H9 (cell line): ENCODE measurements around the gene MUC7. TPM values are rescaled to one million over a fixed set of nuclear protein-coding genes. Genes with fewer than 3 reads are reported as not detected.

Experiments used
- DNase-seq: peaks from one replicate; pipeline ENCODE4 v3.0.0-alpha.2; 2017
- H2AFZ ChIP-seq: one replicate; pipeline ENCODE4 v1.6.1; 2013; ENCODE audit warnings: mild to moderate bottlenecking, low read length, control low read depth, moderate library complexity
- H2AK5ac ChIP-seq: 2 replicates; pipeline ENCODE4 v1.6.1; 2013; ENCODE audit warnings: low read length, control low read depth, mixed read lengths; ENCODE audit not compliant: insufficient read length
- H2BK120ac ChIP-seq: one replicate; pipeline ENCODE4 v1.6.1; 2013; ENCODE audit warnings: low read depth, mild to moderate bottlenecking, low read length, control low read depth, inconsistent platforms; ENCODE audit not compliant: poor library complexity, severe bottlenecking
- H2BK12ac ChIP-seq: 2 replicates; pipeline ENCODE4 v1.6.1; 2013; ENCODE audit warnings: low read length, control low read depth, mixed read lengths, low read depth; ENCODE audit not compliant: insufficient read length
- H2BK15ac ChIP-seq: 2 replicates; pipeline ENCODE4 v1.6.1; 2013; ENCODE audit warnings: low read depth, low read length, control low read depth
- H2BK20ac ChIP-seq: one replicate; pipeline ENCODE4 v1.6.1; 2013; ENCODE audit warnings: low read depth, mild to moderate bottlenecking, low read length, control low read depth, inconsistent platforms; ENCODE audit not compliant: poor library complexity, severe bottlenecking
- H2BK5ac ChIP-seq: 2 replicates; pipeline ENCODE4 v1.6.1; 2013; ENCODE audit warnings: low read length, control low read depth, mixed read lengths; ENCODE audit not compliant: insufficient read length
- H3K14ac ChIP-seq: 2 replicates; pipeline ENCODE4 v1.6.1; 2013; ENCODE audit warnings: low read length, control low read depth; ENCODE audit not compliant: insufficient read depth
- H3K18ac ChIP-seq: 2 replicates; pipeline ENCODE4 v1.6.1; 2013; ENCODE audit warnings: low read depth, mild to moderate bottlenecking, mixed read lengths, low read length, control low read depth; ENCODE audit not compliant: insufficient read length
- H3K23ac ChIP-seq: 2 replicates; pipeline ENCODE4 v1.6.1; 2013; ENCODE audit warnings: low read length, control low read depth, mixed read lengths, low read depth; ENCODE audit not compliant: insufficient read length
- H3K23me2 ChIP-seq: 2 replicates; pipeline ENCODE4 v1.6.1; 2013; ENCODE audit warnings: low read depth, mild to moderate bottlenecking, mixed read lengths, low read length, control low read depth; ENCODE audit not compliant: insufficient read length, poor library complexity, severe bottlenecking
- H3K27ac ChIP-seq: 2 replicates; pipeline ENCODE4 v1.5.1; 2013; ENCODE audit warnings: low read length, control low read depth, mixed read lengths, low read depth; ENCODE audit not compliant: insufficient read length
- H3K27me3 ChIP-seq: 2 replicates; pipeline ENCODE4 v1.6.1; 2013; ENCODE audit warnings: low read length, control low read depth, inconsistent platforms; ENCODE audit not compliant: insufficient read depth
- H3K4ac ChIP-seq: 2 replicates; pipeline ENCODE4 v1.6.1; 2013; ENCODE audit warnings: low read depth, mild to moderate bottlenecking, control low read depth, inconsistent platforms, low read length, moderate library complexity
- H3K4me1 ChIP-seq: 2 replicates; pipeline ENCODE4 v1.6.1; 2013; ENCODE audit warnings: low read length, control low read depth, inconsistent platforms; ENCODE audit not compliant: insufficient read depth
- H3K4me2 ChIP-seq: 2 replicates; pipeline ENCODE4 v1.6.1; 2013; ENCODE audit warnings: low read length, control low read depth, mixed read lengths; ENCODE audit not compliant: insufficient read length, insufficient read depth
- H3K56ac ChIP-seq: 2 replicates; pipeline ENCODE4 v1.6.1; 2013; ENCODE audit warnings: low read depth, mild to moderate bottlenecking, mixed read lengths, low read length, control low read depth; ENCODE audit not compliant: insufficient read length
- H3K79me1 ChIP-seq: 2 replicates; pipeline ENCODE4 v1.6.1; 2013; ENCODE audit warnings: low read depth, mild to moderate bottlenecking, moderate library complexity, low read length, control low read depth, inconsistent platforms; ENCODE audit not compliant: insufficient read depth, poor library complexity, severe bottlenecking
- H3K79me2 ChIP-seq: 2 replicates; pipeline ENCODE4 v1.6.1; 2013; ENCODE audit warnings: low read length, control low read depth, inconsistent platforms; ENCODE audit not compliant: insufficient read depth
- H3K9ac ChIP-seq: 2 replicates; pipeline ENCODE4 v1.6.1; 2013; ENCODE audit warnings: low read length, control low read depth, mixed read lengths; ENCODE audit not compliant: insufficient read length; ENCODE audit errors: extremely low read depth
- H3K9me3 ChIP-seq: one replicate; pipeline ENCODE4 v1.6.1; 2013; ENCODE audit warnings: low read depth, low read length, inconsistent platforms; ENCODE audit not compliant: control insufficient read depth
- H3T11ph ChIP-seq: one replicate; pipeline ENCODE4 v1.6.1; 2013; ENCODE audit warnings: mild to moderate bottlenecking, low read length, control low read depth, inconsistent platforms
- H4K20me1 ChIP-seq: one replicate; pipeline ENCODE4 v1.6.1; 2013; ENCODE audit not compliant: control insufficient read depth, insufficient read length, insufficient read depth
- H4K5ac ChIP-seq: 2 replicates; pipeline ENCODE4 v1.6.1; 2013; ENCODE audit warnings: low read depth, mild to moderate bottlenecking, mixed read lengths, low read length, control low read depth; ENCODE audit not compliant: insufficient read length
- H4K8ac ChIP-seq: replicated peaks from 2 replicates; pipeline ENCODE4 v1.6.1; 2013; ENCODE audit warnings: low read length, control low read depth, mixed read lengths, low read depth; ENCODE audit not compliant: insufficient read length
- H4K91ac ChIP-seq: 2 replicates; pipeline ENCODE4 v1.6.1; 2013; ENCODE audit warnings: low read depth, mild to moderate bottlenecking, moderate library complexity, mixed read lengths, low read length, control low read depth; ENCODE audit not compliant: insufficient read length
- H3K27ac Mint-ChIP-seq, 3 experiments: 2 replicates in 2 of 3; 3 replicates in 1 of 3; pipeline ENCODE4 v1.8.0; 2020 to 2021; ENCODE audit warnings: mixed read lengths in 3 of 3, mild to moderate bottlenecking in 1 of 3, moderate library complexity in 1 of 3
- H3K27me3 Mint-ChIP-seq: 2 replicates; pipeline ENCODE4 v1.8.0; 2021; ENCODE audit warnings: low read depth, mild to moderate bottlenecking, moderate library complexity, mixed read lengths
- H3K36me3 Mint-ChIP-seq, 3 experiments: 2 replicates in 2 of 3; 3 replicates in 1 of 3; pipeline ENCODE4 v1.8.0; 2020 to 2021; ENCODE audit warnings: low read depth in 3 of 3, mixed read lengths in 3 of 3; ENCODE audit not compliant: insufficient read depth in 1 of 3
- H3K4me1 Mint-ChIP-seq, 2 experiments: 2 replicates each; pipeline ENCODE4 v1.8.0; 2020; ENCODE audit warnings: mixed read lengths in 2 of 2
- H3K4me3 Mint-ChIP-seq, 2 experiments: 2 replicates in 1 of 2; 3 replicates in 1 of 2; pipeline ENCODE4 v1.8.0; 2020 to 2021; ENCODE audit warnings: mild to moderate bottlenecking in 2 of 2, mixed read lengths in 2 of 2, moderate library complexity in 1 of 2
- H3K9me3 Mint-ChIP-seq, 2 experiments: 2 replicates in 1 of 2; 3 replicates in 1 of 2; pipeline ENCODE4 v1.8.0; 2020; ENCODE audit warnings: mild to moderate bottlenecking in 2 of 2, mixed read lengths in 2 of 2, moderate library complexity in 1 of 2
- WGBS: extraction: QIAGEN DNeasy Blood & Tissue Kit; methylation state at CpG from one replicate; pipeline ENCODE4 v1.1.7; 2013; ENCODE audit warnings: missing lambda C conversion rate, low lambda C conversion rate, mixed read lengths; ENCODE audit not compliant: insufficient read length; ENCODE audit errors: extremely low coverage; 5-methylcytosine and 5-hydroxymethylcytosine counted together
- total RNA-seq: library from RNA; stranded (reverse); gene quantifications from 2 replicates; pipeline ENCODE4 v1.2.1, GENCODE V29; 2021
- TF ChIP-seq, protein P1 (sequence below): fragments of 200-600 bp; sonication (generic); conservative IDR thresholded peaks from 3 replicates; pipeline ENCODE4 v1.8.0; 2021; ENCODE audit warnings: antibody characterized with exemption, mild to moderate bottlenecking

Gene MUC7
- total RNA-seq, 1 experiment from 2014 or later, result not detected

DNA sequence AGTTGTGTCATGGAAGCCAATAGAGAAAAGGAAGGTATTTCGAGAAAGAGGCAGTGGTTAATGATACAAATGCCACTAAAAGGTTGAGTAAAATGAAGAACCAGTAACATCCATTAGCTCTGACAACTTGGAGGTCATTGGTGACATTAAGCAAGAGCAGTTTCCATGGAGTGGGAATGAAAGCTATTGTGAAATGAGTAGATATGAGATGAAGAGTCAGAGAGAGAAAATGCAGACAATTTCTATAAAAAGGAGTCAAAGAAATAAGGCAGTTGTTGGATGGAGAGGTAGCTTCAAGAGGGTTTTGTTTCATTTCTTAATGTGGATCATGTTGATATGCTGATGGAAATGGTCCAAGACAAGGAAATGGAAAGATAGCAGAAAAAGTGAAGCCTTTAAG, 36.8 kb downstream of the MUC7 start:
- DNase-seq, result no peak
- no peak overlapping the region for H3K23ac ChIP-seq
- H3K9me3 Mint-ChIP-seq, result no peaks in the 10 kb centered on the region
- H2BK120ac ChIP-seq, result no peak overlapping the region
- no peaks in the 10 kb centered on the region for H3K36me3 Mint-ChIP-seq
- no peaks in the 10 kb centered on the region for H3K79me2 ChIP-seq
- H3K9me3 ChIP-seq, result no peaks in the 10 kb centered on the region
- H2AFZ ChIP-seq, result no peak overlapping the region
- H2AK5ac ChIP-seq, result no peak overlapping the region
- H4K8ac ChIP-seq, result no peak overlapping the region
- H3K9ac ChIP-seq, result no peak overlapping the region
- no peak overlapping the region for H4K91ac ChIP-seq
- no peak overlapping the region for H3K56ac ChIP-seq
- H3T11ph ChIP-seq, result no peak overlapping the region
- no peak overlapping the region for H3K4ac ChIP-seq
- no CpG with 5 or more reads among the region's 1 CpG for WGBS
- no peak overlapping the region for H2BK12ac ChIP-seq
- H3K4me2 ChIP-seq, result no peak overlapping the region
- H3K27ac ChIP-seq, result no peak overlapping the region
- no peak overlapping the region for H2BK20ac ChIP-seq
- TF ChIP-seq, protein P1, sequence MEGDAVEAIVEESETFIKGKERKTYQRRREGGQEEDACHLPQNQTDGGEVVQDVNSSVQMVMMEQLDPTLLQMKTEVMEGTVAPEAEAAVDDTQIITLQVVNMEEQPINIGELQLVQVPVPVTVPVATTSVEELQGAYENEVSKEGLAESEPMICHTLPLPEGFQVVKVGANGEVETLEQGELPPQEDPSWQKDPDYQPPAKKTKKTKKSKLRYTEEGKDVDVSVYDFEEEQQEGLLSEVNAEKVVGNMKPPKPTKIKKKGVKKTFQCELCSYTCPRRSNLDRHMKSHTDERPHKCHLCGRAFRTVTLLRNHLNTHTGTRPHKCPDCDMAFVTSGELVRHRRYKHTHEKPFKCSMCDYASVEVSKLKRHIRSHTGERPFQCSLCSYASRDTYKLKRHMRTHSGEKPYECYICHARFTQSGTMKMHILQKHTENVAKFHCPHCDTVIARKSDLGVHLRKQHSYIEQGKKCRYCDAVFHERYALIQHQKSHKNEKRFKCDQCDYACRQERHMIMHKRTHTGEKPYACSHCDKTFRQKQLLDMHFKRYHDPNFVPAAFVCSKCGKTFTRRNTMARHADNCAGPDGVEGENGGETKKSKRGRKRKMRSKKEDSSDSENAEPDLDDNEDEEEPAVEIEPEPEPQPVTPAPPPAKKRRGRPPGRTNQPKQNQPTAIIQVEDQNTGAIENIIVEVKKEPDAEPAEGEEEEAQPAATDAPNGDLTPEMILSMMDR, result no peak
- no peaks in the 10 kb centered on the region for H3K79me1 ChIP-seq
- H3K18ac ChIP-seq, result no peak overlapping the region
- H3K27me3 ChIP-seq, result no peaks in the 10 kb centered on the region
- no peaks in the 10 kb centered on the region for H4K20me1 ChIP-seq
- no peak overlapping the region for H3K27ac Mint-ChIP-seq
- no peak overlapping the region for H4K5ac ChIP-seq
- no peak overlapping the region for H3K14ac ChIP-seq
- H3K27me3 Mint-ChIP-seq, result no peaks in the 10 kb centered on the region
- H2BK15ac ChIP-seq, result no peak overlapping the region
- H3K4me3 Mint-ChIP-seq, result no peak overlapping the region
- H3K4me1 Mint-ChIP-seq, result no peaks in the 10 kb centered on the region
- H2BK5ac ChIP-seq, result no peak overlapping the region
- no peaks in the 10 kb centered on the region for H3K23me2 ChIP-seq
- no peaks in the 10 kb centered on the region for H3K4me1 ChIP-seq
